AG09309 (cell line): ENCODE data around the gene TMEM145.

Experiments
- DNase-seq: peaks from one replicate; pipeline ENCODE4 v3.0.0-alpha.2; 2010; ENCODE audit warnings: low read depth
- H3K4me3 ChIP-seq: 2 replicates; pipeline ENCODE4 v1.5.1; 2011; ENCODE audit warnings: mild to moderate bottlenecking, low read depth, low read length, moderate library complexity; ENCODE audit not compliant: control insufficient read depth
- CTCF ChIP-seq: IDR thresholded peaks from 2 replicates; pipeline ENCODE4 v1.5.1; 2011; ENCODE audit warnings: mild to moderate bottlenecking, low read depth, low read length, inconsistent platforms; ENCODE audit not compliant: insufficient read depth, control insufficient read depth; ENCODE audit errors: missing control alignments

TMEM145 gene

GRCh38 chr19:42273407-42274064, 39.6 kb upstream of the TMEM145 start:
- TF ChIP-seq CTCF: no peak
- H3K4me3 ChIP-seq: no peak overlapping the region
- no peak for DNase-seq

DNA sequence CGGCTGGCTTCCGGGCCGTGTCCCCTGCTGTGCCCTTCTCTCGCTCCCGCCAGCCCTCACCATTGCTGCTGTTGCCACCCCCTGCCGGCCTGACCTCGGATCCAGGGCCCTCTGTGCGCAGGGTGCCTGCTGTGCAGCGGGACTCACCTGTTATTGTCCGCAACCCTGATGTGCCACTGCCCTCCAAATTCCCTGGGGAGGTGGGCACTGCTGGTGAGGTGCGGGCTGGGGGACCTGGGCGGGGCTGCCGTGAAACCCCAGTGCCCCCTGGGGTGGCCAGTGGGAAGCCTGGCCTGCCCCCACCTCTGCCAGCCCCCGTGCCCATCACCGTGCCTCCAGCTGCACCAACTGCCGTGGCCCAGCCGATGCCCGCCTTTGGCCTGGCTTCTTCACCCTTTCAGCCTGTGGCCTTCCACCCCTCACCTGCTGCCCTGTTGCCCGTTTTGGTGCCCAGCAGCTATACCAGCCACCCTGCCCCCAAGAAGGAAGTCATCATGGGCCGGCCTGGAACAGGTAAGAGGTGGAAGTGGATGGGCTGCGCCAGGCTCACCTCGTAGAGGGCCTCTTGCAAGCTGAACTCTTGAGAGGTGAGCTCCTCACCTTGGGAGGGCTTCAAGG, 38.9 kb upstream of the TMEM145 start:
- TF ChIP-seq CTCF: no peak
- H3K4me3 ChIP-seq: no peak overlapping the region
- no peak for DNase-seq

GRCh38 chr19:42275103-42275502, 38.0 kb upstream of the TMEM145 start:
- DNase-seq: no peak
- H3K4me3 ChIP-seq: no peak overlapping the region
- no peak for TF ChIP-seq CTCF

DNA sequence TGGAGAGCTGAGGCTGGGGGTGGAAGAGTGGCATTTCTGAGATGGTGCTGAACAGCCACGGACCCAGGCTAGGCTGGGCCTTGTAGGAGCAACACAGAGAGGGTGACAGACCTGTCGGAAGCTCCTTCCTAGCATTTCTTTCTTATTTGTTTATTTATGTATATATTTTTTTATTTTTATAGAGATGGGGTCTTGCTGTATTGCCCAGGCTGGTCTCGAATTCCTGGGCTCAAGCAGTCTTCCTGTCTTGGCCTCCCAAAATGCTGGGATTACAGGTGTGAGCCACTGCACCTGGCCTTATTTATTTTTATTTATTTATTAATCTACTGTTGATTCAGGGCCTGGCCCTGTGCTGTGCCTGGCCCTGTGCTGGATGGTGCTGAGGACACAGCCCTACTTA, 37.6 kb upstream of the TMEM145 start:
- no peak for TF ChIP-seq CTCF
- H3K4me3 ChIP-seq: no peak overlapping the region
- no peak for DNase-seq

DNA sequence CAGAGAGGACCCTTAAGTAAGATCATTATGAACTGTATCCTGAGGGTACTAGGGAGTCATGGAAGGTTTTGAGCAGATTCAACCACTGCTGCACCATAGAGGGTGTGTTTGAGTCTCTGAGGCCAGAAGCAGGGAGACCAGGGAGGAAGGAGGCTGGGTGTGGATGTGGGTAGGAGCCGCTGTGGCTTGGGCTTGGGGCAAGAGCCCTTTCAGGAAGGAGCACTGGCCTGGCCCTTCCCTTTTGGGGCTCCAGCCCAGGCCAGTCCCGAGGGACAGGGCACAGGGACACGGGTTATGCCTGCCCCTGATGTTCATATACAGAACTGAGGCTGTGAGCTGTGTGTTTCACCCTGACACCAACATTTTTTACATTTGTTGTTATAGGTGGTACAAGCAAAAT, 36.8 kb upstream of the TMEM145 start:
- DNase-seq: no peak
- H3K4me3 ChIP-seq: no peak overlapping the region
- TF ChIP-seq CTCF: no peak

DNA sequence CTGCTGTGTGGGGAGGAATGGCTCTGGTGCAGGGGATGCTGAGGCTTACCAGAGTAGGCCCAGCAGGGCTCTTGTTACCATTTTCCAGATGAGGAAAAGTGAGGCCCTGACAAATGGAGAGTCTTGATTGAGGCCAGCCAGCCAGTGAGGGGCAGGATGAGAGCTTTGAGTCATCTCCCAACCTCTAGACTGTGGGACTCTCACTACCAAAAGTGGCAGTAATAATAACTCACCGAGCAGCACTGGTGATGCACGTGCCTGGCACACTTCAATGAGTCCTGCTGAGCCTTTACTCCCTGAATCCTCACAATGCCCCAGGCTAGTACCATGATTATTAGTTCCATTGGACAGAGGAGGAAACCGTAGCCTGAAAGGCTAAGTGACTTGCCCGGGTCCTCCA, 36.3 kb upstream of the TMEM145 start:
- no peak overlapping the region for H3K4me3 ChIP-seq
- no peak for DNase-seq
- no peak for TF ChIP-seq CTCF
